Sigmoid colon (tissue), 7 donors: ENCODE results near the gene VPS35L. TPM values are rescaled to one million over a fixed set of nuclear protein-coding genes. Genes with fewer than 3 reads are reported as not detected.

Experiments used
- DNase-seq: peaks from one replicate; pipeline ENCODE4 v3.0.0-alpha.2; 2019
- H3K27ac ChIP-seq, 4 donors: fragments of 200-600 bp; sonication (generic); one replicate each; pipeline ENCODE4 v1.5.1; 2016 to 2019; ENCODE audit warnings: mild to moderate bottlenecking in 1 of 4
- H3K27me3 ChIP-seq, 3 donors: fragments of 200-600 bp; sonication (generic); one replicate each; pipeline ENCODE4 v1.5.1; 2019; ENCODE audit warnings: mild to moderate bottlenecking in 1 of 3
- H3K36me3 ChIP-seq, 4 donors: fragments of 200-600 bp; sonication (generic); one replicate each; pipeline ENCODE4 v1.5.1; 2016 to 2019
- H3K4me1 ChIP-seq, 4 donors: fragments of 200-600 bp; sonication (generic); one replicate each; pipeline ENCODE4 v1.5.1; 2017 to 2019
- H3K4me3 ChIP-seq, 4 donors: fragments of 200-600 bp; sonication (generic); one replicate each; pipeline ENCODE4 v1.5.1; 2017 to 2019; ENCODE audit warnings: mild to moderate bottlenecking in 2 of 4, moderate library complexity in 1 of 4
- H3K9me3 ChIP-seq, 4 donors: fragments of 200-600 bp in 3 of 4; sonication (generic) in 3 of 4; one replicate each; pipeline versions ENCODE4 v1.5.1 to v1.6.1; 2013 to 2019
- EP300 ChIP-seq, 4 donors: sonication (generic); formaldehyde crosslinking; IDR thresholded peaks; one replicate each; pipeline ENCODE4 v1.6.1; 2017; ENCODE audit warnings: antibody characterized with exemption in 4 of 4
- POLR2A ChIP-seq, 2 donors: fragments of 450-650 bp; IDR thresholded peaks; one replicate each; pipeline ENCODE4 v1.6.1; 2016; ENCODE audit warnings: antibody characterized with exemption in 2 of 2, mild to moderate bottlenecking in 2 of 2, moderate library complexity in 2 of 2
- POLR2AphosphoS5 ChIP-seq, 4 donors: sonication (generic); formaldehyde crosslinking; IDR thresholded peaks; one replicate each; pipeline ENCODE4 v1.6.1; 2017; ENCODE audit warnings: antibody characterized with exemption in 4 of 4
- WGBS, 2 donors: extraction: QIAGEN DNeasy Blood & Tissue Kit; methylation state at CpG; one replicate each; pipeline ENCODE4 v1.1.7; 2013; 5-methylcytosine and 5-hydroxymethylcytosine counted together
- intact Hi-C: fragments of 100-400 bp; cut with DNase I; formaldehyde crosslinking; loops from one replicate; pipeline ENCODE4 v1.15.1; 2023
- polyA plus RNA-seq, 3 donors: library from polyadenylated mRNA; stranded (reverse); fragments of 200-250 nt; gene quantifications; one replicate each; pipeline ENCODE4 v1.2.3, GENCODE V29; 2013
- total RNA-seq, 4 donors: library from RNA; depleted of rRNA; stranded (reverse); fragments of >200 nt; gene quantifications; one replicate each; pipeline ENCODE4 v1.1.0, GENCODE V29; 2016
- TF ChIP-seq, protein P1 (sequence below), 4 experiments: fragments of 450-650 bp in 3 of 4; fragments of 200-600 bp in 1 of 4; IDR thresholded peaks; one replicate each; pipeline ENCODE4 v1.5.1; 2016 to 2019; ENCODE audit warnings: antibody characterized with exemption in 4 of 4, mild to moderate bottlenecking in 3 of 4, moderate library complexity in 2 of 4
- donor health status: healthy with polysubstance abuse.
- donor health status: Bipolar disorder and iron deficiency.
- donor health status: healthy.

The VPS35L gene
- total and polyA plus RNA-seq, 7 donors = 21.6 to 53.7 (median 41.8) TPM

DNA sequence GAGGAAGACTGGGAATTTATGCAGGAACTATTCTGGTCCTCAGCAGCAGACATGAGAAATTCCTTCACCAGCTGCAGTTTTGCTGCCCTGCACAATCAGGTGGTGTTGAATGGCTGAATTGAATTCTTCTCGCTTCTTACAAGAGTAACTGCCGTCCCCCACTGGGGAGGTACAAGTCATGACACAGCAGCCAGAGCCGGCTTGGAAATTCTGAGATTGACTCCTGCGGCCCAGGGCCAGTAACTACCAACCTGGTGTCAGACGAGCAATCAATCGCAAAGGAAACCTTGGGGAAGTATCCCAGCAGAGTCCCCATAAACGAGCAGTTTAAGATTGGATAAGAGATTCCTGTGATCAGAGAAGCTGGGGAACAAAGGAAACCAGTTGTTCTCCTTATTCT lies 131.8 kb downstream of the VPS35L start:
- Histone ChIP-seq H3K4me1 (peaks cover 0 to 5% (median 0%) of the 10 kb centered on the region in 4 donors), H3K27ac (no peak overlapping the region), H3K4me3 (no peak overlapping the region), H3K27me3 (no peaks in the 10 kb centered on the region), H3K9me3 (no peaks in the 10 kb centered on the region), H3K36me3 (peaks cover 25 to 80% (median 51%) of the 10 kb centered on the region in 4 donors)
- intact Hi-C loops = no loop called here
- TF ChIP-seq EP300 (IDR thresholded peaks at IDR 0.05) (no peak), POLR2A (IDR thresholded peaks at IDR 0.05) (no peak), POLR2AphosphoS5 (IDR thresholded peaks at IDR 0.05) (no peak)
- TF ChIP-seq, protein P1, sequence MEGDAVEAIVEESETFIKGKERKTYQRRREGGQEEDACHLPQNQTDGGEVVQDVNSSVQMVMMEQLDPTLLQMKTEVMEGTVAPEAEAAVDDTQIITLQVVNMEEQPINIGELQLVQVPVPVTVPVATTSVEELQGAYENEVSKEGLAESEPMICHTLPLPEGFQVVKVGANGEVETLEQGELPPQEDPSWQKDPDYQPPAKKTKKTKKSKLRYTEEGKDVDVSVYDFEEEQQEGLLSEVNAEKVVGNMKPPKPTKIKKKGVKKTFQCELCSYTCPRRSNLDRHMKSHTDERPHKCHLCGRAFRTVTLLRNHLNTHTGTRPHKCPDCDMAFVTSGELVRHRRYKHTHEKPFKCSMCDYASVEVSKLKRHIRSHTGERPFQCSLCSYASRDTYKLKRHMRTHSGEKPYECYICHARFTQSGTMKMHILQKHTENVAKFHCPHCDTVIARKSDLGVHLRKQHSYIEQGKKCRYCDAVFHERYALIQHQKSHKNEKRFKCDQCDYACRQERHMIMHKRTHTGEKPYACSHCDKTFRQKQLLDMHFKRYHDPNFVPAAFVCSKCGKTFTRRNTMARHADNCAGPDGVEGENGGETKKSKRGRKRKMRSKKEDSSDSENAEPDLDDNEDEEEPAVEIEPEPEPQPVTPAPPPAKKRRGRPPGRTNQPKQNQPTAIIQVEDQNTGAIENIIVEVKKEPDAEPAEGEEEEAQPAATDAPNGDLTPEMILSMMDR (IDR thresholded peaks at IDR 0.05) = no peak
- no peak for DNase-seq
- 92 to 93% methylated on average over 7 of the region's 7 CpGs for WGBS, 2 donors

DNA sequence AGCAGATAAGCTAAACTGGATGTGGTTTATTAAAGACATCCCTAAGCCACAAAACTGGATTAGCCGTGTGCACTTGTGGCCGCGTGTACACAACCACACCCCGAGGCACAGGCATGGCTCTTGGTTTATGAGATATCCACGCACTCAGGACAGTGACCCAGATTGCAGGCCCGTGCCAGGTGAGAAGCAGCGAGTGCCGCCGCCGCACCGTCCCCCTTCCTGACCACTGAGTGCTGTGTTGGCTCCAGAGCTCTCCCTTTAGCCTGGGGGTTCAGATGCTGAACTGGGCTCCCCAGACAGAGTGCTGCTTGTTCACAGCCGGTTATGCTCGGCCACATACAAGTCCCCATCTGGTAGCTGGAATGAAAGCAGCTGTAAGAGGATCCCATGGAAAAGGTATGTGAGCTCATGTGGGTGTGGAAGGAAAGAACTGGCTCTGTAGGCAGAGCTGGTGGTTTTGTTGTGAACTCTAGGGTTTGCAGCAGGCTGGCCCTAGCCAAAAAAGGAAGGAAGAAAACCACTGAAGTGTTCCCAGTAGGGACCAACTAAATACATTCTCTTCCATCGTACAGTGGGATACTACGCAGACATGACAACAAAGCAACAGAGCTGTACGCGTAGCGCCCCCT lies 133.0 kb downstream of the VPS35L start:
- intact Hi-C loops = no loop called here

DNA sequence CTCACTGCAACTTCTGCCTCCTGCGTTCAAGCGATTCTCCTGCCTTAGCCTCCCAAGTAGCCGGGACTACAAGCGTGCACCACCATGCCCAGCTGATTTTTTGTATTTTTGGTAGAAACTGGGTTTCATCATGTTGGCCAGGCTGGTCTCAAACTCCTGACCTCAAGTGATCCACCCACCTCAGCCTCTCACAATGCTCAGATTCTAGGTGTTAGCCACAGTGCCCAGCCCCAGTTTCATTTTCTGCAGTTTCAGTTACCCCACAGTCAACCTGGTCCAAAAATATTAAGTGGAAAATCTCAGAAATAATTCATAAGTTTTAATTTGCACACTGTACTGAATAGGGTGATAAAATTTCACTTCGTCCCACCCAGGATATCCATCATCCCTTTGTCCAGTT lies 133.8 kb downstream of the VPS35L start:
- Histone ChIP-seq H3K36me3 (peaks cover 6 to 77% (median 35%) of the 10 kb centered on the region in 4 donors), H3K27ac (no peak overlapping the region)
- 96% methylated on average over 5 of the region's 5 CpGs for WGBS, 2 donors

More for the DNA sequence above, 133.0 kb downstream of the VPS35L start:
- 85 to 89% methylated on average over 18 of the region's 18 CpGs for WGBS, 2 donors
- H3K9me3 ChIP-seq = no peaks in the 10 kb centered on the region
- peaks cover 0 to 5% (median 0%) of the 10 kb centered on the region in 4 donors for H3K4me1 ChIP-seq
- peaks cover 13 to 80% (median 43%) of the 10 kb centered on the region in 4 donors for H3K36me3 ChIP-seq
- no peaks in the 10 kb centered on the region for H3K27me3 ChIP-seq
- H3K27ac ChIP-seq = no peak overlapping the region
- DNase-seq = no peak
- TF ChIP-seq EP300 (IDR thresholded peaks at IDR 0.05) (no peak), POLR2A (IDR thresholded peaks at IDR 0.05) (no peak), POLR2AphosphoS5 (IDR thresholded peaks at IDR 0.05) (no peak)
- TF ChIP-seq, protein P1 (IDR thresholded peaks at IDR 0.05) = no peak
- no peak overlapping the region for H3K4me3 ChIP-seq

DNA sequence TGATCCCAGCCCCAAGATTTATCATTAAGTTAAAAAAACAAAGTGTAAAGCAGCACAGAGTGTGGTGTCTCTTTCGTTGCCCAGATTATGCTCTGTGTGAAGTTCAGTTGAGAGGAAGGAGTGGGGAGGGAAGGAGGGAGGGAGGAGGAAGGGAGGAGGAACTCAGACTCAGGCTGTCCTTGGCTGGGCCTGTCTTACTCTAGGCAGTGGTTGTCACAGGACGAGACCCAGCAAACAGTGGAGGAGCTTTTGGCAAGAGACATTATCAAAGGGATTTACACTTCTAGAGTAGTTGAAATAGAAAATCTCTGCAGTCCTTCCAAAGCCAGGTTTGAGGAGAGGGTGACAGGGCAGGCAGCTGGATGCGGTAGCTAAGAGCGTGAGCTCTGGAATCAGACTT lies 134.7 kb downstream of the VPS35L start:
- Histone ChIP-seq H3K9me3 (no peaks in the 10 kb centered on the region), H3K36me3 (peaks cover 5 to 71% (median 29%) of the 10 kb centered on the region in 4 donors), H3K27me3 (no peaks in the 10 kb centered on the region), H3K27ac (peak overlapping the region in 1 of 4 donors; percentile 32), H3K4me3 (no peak overlapping the region), H3K4me1 (peaks cover 0 to 5% (median 0%) of the 10 kb centered on the region in 4 donors)
- TF ChIP-seq POLR2A (IDR thresholded peaks at IDR 0.05) (no peak), EP300 (IDR thresholded peaks at IDR 0.05) (no peak), POLR2AphosphoS5 (IDR thresholded peaks at IDR 0.05) (no peak)
- TF ChIP-seq, protein P1 (IDR thresholded peaks at IDR 0.05) = no peak
- DNase-seq = no peak
- 77 to 83% methylated on average over 4 of the region's 4 CpGs for WGBS, 2 donors
- intact Hi-C loops = no loop called here

More for the DNA sequence above, 133.8 kb downstream of the VPS35L start:
- Histone ChIP-seq H3K4me3 (no peak overlapping the region), H3K9me3 (no peaks in the 10 kb centered on the region), H3K27me3 (no peaks in the 10 kb centered on the region), H3K4me1 (peaks cover 0 to 5% (median 0%) of the 10 kb centered on the region in 4 donors)
- DNase-seq = no peak
- intact Hi-C loops = no loop called here
- no peak for TF ChIP-seq EP300 (IDR thresholded peaks at IDR 0.05)
- no peak for TF ChIP-seq POLR2AphosphoS5 (IDR thresholded peaks at IDR 0.05)
- TF ChIP-seq, protein P1 (IDR thresholded peaks at IDR 0.05) = no peak
- no peak for TF ChIP-seq POLR2A (IDR thresholded peaks at IDR 0.05)
